SHP77 (cell line): Measurements from ENCODE around the gene AKTIP.
"Not testable (repeated sequence)": the region's sequence is repeated elsewhere in the genome, so short reads cannot be mapped to it uniquely, and the experiment has no call there.

Source experiments
- DNase-seq, 2 experiments: peaks; one replicate each; lab custom pipeline; 2025; lab: John Stamatoyannopoulos, UW

The AKTIP gene

GRCh38 chr16:53502331-53503269, at the start of gene AKTIP:
TSS of gene AKTIP (minus strand) at chr16:53503209. CDS start at chr16:53500259, 2,950 bp downstream.
- peak in 1 of 2 experiments; percentile 76 for DNase-seq

GRCh38 chr16:53549970-53550690, 47.1 kb upstream of the AKTIP start:
- peak; percentile 49 to 63 for DNase-seq

DNA sequence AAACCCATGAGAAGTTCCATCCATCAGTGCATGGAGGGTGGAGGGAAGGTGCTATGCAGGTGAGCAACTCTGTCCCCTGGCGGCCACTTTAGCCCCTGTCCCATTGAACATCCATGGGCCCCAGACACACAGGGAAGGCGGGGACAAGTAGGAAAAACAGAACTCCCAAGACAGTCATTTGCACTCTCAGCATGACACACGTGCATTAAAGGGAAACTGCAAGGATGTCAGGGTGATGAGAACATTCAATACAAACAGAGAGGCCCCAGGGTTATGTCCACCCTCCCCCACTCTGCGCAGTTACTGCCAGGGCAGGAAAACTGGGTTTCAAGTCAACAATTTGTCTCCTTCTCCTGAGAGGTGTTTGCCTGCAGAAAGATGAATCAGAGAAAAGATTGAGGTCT, 44.0 kb upstream of the AKTIP start:
- DNase-seq, result no peak

GRCh38 chr16:53545433-53545832, 42.4 kb upstream of the AKTIP start:
- no peak for DNase-seq

- peak; percentile 25 to 45 for DNase-seq
These were observed 39.3 kb upstream of the AKTIP start for GRCh38 chr16:53542283-53542682.

- no peak for DNase-seq
These were observed 38.3 kb upstream of the AKTIP start for GRCh38 chr16:53541326-53541725.

DNA sequence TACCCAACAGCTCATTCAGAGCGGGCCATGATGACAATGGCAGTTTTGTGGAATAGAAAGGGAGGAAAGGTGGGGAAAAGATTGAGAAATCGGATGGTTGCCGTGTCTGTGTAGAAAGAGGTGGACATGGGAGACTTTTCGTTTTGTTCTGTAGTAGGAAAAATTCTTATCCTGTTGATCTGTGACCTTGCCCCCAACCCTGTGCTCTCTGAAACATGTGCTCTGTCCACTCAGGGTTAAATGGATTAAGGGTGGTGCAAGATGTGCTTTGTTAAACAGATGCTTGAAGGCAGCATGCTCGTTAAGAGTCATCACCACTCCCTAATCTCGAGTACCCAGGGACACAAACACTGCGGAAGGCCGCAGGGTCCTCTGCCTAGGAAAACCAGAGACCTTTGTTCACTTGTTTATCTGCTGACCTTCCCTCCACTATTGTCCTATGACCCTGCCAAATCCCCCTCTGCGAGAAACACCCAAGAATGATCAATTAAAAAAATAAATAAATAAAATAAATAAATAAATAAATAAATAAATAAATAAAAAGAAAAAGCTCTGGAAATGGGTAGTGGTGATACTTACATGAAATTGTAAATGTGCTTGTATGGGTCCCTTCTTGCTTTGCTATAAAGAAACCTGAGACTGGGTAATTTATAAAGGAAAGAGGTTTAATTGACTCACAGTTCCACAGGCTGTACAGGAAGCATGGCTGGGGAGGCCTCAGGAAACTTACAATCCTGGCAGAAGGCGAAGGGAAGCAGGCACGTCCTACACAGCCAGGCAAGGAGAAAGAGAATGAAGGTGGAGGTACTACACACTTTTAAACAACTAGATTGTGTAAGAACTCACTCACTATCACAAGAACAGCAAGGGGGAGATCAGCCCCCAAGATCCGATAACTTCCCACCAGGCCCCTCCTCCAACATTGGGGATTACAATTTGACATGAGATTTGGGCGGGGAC, 37.0 kb upstream of the AKTIP start:
- DNase-seq, result not testable (repeated sequence)

DNA sequence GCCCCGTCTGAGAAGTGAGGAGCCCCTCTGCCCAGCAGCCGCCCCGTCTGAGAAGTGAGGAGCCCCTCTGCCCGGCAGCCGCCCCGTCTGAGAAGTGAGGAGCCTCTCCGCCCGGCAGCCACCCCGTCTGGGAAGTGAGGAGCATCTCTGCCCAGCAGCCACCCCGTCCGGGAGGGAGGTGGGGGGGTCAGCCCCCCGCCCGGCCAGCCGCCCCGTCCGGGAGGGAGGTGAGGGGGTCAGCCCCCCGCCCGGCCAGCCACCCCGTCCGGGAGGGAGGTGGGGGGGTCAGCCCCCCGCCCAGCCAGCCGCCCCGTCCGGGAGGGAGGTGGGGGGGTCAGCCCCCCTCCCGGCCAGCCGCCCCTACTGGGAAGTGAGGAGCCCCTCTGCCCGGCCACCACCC, 36.3 kb upstream of the AKTIP start:
- DNase-seq, result not testable (repeated sequence)

- DNase-seq, result no peak
These were observed 34.6 kb upstream of the AKTIP start for GRCh38 chr16:53537626-53538025.

DNA sequence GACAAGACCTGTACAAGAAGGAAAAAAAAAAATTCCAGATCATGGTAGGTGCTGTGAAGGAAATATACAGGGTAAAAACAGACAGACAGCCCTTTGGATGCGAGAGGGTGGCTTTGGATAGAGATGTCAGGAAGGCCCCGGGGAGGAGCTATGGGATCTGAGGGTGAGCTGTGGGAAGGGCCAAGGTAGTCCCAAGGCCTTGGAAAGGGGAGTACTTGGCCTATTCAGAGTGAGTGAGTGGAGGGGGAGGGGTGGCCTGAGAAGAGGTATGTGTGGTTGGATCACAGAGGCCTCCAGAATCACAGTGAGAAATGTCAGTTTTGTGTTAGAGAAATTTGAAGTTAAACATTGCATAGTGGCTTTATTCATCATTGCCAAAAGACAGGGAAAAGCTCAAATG, 31.2 kb upstream of the AKTIP start:
- DNase-seq, result no peak

DNA sequence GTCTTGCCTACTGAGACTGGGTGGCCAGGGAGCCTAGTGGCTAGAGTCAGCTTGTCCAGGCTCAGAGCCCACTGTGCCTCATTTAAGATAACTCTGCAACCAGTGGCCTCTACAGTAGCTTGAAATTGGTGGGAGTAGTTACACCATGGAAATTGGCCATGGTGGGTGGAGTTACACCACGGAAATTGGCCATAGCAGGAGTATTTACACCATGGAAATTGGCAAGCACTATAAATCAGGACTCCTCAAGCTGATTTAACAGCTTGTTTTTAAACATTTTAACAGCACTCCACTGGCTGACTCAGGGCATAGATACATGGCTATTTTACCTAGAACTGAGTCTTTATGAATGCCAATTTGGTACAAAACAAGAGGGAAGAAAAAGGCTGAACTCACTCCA, 27.7 kb upstream of the AKTIP start:
- no peak for DNase-seq

GRCh38 chr16:53530046-53530445, 27.0 kb upstream of the AKTIP start:
- DNase-seq, result peak; percentile 58 to 70

DNA sequence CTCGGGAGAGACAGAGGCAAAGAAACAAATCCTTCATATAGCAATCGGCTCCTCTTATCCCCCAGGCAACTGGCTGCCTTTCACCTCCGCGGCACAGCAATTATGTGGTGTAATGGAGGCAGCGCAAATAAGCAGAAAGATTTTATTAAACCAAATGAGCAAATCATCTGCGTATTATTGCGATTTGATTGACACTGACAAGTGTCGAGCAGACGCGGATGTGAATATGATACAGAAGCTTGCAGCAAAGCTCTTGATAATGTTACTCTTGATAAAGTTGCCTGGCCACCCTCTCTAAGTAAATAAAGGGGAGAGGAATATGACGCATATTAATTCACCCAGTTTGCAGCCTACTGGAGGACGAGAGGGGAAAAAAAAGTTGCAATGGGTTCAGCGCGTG, 26.5 kb upstream of the AKTIP start:
- DNase-seq, result peak in 1 of 2 experiments; percentile 31

GRCh38 chr16:53528797-53529196, 25.8 kb upstream of the AKTIP start:
- DNase-seq, result no peak

- DNase-seq, result no peak
These were observed 21.1 kb upstream of the AKTIP start for GRCh38 chr16:53523971-53524548.

DNA sequence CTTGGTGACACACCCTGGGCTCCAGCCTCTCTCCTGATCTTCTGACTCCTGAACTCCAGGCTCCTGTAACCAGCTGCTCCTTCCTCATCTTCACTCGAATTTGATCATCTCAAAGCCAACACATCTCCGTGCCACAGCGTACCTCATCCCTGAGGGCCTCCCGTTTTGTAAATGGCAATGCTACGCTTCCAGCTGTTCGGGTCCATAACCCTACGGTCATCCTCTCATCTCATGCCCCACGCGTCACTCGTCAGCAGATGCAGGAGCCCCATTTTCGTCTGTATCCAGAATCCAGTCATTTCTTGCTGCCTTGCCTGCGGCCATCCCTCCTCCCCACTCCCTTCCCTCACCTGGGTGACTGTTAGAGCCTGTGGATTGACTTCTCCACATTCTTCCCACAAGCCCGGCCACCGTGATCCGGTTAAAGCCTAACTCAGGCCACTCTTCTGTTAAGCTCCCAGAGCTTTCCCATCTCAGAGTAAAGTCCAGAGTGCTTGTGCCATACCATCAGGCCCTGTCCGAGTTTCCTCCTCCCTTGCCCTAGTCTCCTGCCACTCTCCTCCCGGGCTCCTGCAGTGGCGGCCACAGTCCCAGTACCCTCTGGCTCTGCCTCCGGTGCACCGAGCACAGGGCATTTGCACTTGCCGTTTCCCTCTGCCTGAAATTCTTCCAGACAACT, 20.3 kb upstream of the AKTIP start:
- no peak for DNase-seq

DNA sequence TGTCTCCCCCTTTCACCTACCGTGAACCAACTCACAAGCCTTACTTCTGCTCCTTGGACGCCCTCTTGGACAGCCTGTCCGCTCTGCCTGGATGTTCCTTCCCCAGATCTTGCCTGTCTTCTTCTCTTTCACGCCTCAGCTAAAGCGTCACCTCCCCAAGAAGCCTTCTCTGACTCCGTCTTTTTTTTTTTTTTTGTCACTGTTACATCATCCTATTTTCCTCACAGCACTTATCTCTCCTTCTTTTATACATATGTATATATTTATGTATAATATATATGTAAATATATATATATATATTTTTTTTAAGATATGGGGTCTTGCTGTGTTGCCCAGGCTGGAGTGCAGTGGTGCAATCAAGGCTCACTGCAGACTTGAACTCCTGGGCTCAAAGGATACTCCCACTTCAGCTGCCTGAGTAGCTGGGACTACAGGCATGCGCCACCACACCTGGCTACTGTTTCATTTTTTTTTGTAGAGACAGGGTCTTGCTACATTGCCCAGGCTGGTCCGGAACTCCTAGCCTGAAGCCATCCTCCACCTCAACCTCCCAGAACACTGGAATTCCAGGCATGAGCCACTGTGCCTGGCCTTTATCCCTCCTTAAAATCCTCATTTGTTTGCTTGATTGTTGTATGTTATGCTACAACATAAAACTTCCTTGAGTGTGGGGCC, 16.5 kb upstream of the AKTIP start:
- no peak for DNase-seq

- DNase-seq, result no peak
These were observed 15.8 kb upstream of the AKTIP start for GRCh38 chr16:53518550-53519416.

- DNase-seq, result no peak
These were observed 14.8 kb upstream of the AKTIP start for GRCh38 chr16:53517851-53518250.
